Adrenal gland (tissue), 5 donors: Measurements from ENCODE around the gene BCAT1.

ENCODE experiments used
- POLR2A ChIP-seq, 2 donors: fragments of 450-650 bp; IDR thresholded peaks; one replicate each; pipeline ENCODE4 v1.6.1; 2017; ENCODE audit warnings: antibody characterized with exemption in 2 of 2, mild to moderate bottlenecking in 2 of 2, moderate library complexity in 1 of 2
- TF ChIP-seq, protein P1 (sequence below), 6 experiments: fragments of 450-650 bp in 4 of 6; fragments of 200-600 bp in 2 of 6; sonication (generic) in 1 of 6; IDR thresholded peaks; 1 replicate in 5 of 6; 2 replicates in 1 of 6; pipeline versions ENCODE4 v1.5.1 to v1.8.0; 2016 to 2021; ENCODE audit warnings: antibody characterized with exemption in 6 of 6, mild to moderate bottlenecking in 2 of 6, moderate library complexity in 1 of 6
- donor health status: DM: no; HTN: no; CAD: no.

DNA sequence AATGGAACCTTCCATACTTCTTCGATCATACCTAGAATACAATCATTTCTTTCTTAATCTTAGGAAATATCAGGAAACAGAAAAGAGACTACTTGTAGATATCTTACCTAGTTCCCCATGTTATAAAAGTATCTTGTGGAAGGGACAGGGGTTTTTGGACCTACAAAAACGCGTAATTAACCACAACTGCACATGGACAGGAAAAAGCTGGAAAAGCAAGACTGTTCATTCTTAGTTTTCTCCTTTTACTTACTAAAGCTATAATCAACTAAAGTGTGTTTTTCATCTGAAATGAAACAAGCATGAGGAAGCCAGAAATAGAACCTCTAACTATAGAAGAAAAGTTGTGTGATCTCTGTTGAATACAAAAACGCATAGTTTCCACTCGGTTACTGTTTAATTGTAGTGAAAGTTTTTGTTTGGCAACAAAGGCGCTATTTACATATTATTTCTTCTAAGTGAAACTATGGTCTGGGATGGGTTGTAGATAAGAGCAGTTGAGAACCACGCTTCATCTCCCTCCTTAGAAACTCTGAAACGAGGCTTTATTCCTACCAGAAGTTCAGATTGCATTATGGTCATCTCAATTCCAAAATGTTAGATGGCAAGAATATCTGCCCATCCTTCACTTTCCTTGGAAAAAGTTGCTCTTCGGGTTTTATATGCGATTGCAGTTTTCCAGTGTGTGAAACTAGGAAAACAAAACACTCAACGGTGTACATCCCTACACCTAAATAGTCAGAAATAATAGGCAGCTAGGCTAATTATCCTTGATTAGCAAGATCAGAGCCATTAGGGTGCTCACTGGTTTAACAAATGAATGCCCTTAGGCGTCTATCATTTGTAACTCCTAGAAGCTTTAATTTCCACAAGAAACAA lies 1.1 kb downstream of the BCAT1 start:
- TF ChIP-seq, protein P1, sequence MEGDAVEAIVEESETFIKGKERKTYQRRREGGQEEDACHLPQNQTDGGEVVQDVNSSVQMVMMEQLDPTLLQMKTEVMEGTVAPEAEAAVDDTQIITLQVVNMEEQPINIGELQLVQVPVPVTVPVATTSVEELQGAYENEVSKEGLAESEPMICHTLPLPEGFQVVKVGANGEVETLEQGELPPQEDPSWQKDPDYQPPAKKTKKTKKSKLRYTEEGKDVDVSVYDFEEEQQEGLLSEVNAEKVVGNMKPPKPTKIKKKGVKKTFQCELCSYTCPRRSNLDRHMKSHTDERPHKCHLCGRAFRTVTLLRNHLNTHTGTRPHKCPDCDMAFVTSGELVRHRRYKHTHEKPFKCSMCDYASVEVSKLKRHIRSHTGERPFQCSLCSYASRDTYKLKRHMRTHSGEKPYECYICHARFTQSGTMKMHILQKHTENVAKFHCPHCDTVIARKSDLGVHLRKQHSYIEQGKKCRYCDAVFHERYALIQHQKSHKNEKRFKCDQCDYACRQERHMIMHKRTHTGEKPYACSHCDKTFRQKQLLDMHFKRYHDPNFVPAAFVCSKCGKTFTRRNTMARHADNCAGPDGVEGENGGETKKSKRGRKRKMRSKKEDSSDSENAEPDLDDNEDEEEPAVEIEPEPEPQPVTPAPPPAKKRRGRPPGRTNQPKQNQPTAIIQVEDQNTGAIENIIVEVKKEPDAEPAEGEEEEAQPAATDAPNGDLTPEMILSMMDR (IDR thresholded peaks at IDR 0.05): no peak
- no peak for TF ChIP-seq POLR2A (IDR thresholded peaks at IDR 0.05)
